Stimulated activated effector memory CD8-positive, alpha-beta T cell treated with anti-CD3 and anti-CD28 coated beads, Interleukin-12 subunit alpha, Interleukin-12 subunit beta, amount 100 ng/mL, for 72 hours (primary cell): ENCODE data around the gene SUN2.
A peak's percentile ranks its signal among the peaks of the same experiment; 100 is the strongest.

ENCODE experiments used
- ATAC-seq: fragments of 150-1000 bp; cut with Tn5 transposase; 2 replicates; pipeline ENCODE4 v1.10.0; 2021
- DNase-seq, 2 donors: peaks; one replicate each; pipeline ENCODE4 v3.0.0; 2021 to 2022; ENCODE audit warnings: low spot score in 2 of 2
- H3K27ac Mint-ChIP-seq: one replicate; pipeline ENCODE4 v1.8.0; 2022; ENCODE audit warnings: mild to moderate bottlenecking, mixed read lengths
- H3K36me3 Mint-ChIP-seq: one replicate; pipeline ENCODE4 v1.8.0; 2022; ENCODE audit warnings: mild to moderate bottlenecking, mixed read lengths
- H3K4me1 Mint-ChIP-seq: one replicate; pipeline ENCODE4 v1.8.0; 2022; ENCODE audit warnings: mixed read lengths
- H3K4me3 Mint-ChIP-seq: one replicate; pipeline ENCODE4 v1.8.0; 2022; ENCODE audit warnings: mild to moderate bottlenecking, mixed read lengths
- H3K9me3 Mint-ChIP-seq: one replicate; pipeline ENCODE4 v1.8.0; 2022; ENCODE audit warnings: mixed read lengths

The SUN2 gene

GRCh38 chr22:38725900-38726655, 29.7 kb downstream of the SUN2 start:
- DNase-seq (no peak), ATAC-seq (no peak)
- Mint-ChIP-seq H3K27ac (peak overlapping the region; percentile 17), H3K9me3 (no peaks in the 10 kb centered on the region), H3K36me3 (peaks cover 100% of the 10 kb centered on the region), H3K4me3 (no peak overlapping the region), H3K4me1 (peaks cover 32% of the 10 kb centered on the region)

- peaks cover 100% of the 10 kb centered on the region for H3K36me3 Mint-ChIP-seq
- DNase-seq (no peak), ATAC-seq (peak; percentile 66)
- H3K4me3 Mint-ChIP-seq = no peak overlapping the region
- H3K9me3 Mint-ChIP-seq = no peaks in the 10 kb centered on the region
- peak overlapping the region; percentile 17 for H3K27ac Mint-ChIP-seq
- H3K4me1 Mint-ChIP-seq = peaks cover 27% of the 10 kb centered on the region
These were observed 30.7 kb downstream of the SUN2 start for GRCh38 chr22:38724926-38725571.

- Mint-ChIP-seq H3K4me3 (no peak overlapping the region), H3K4me1 (peaks cover 25% of the 10 kb centered on the region), H3K9me3 (no peaks in the 10 kb centered on the region), H3K27ac (peak overlapping the region; percentile 45), H3K36me3 (peaks cover 100% of the 10 kb centered on the region)
- DNase-seq (no peak), ATAC-seq (no peak)
These were observed 31.6 kb downstream of the SUN2 start for GRCh38 chr22:38724176-38724575.

- H3K27ac Mint-ChIP-seq = no peak overlapping the region
- H3K4me1 Mint-ChIP-seq = peaks cover 32% of the 10 kb centered on the region
- no peak overlapping the region for H3K4me3 Mint-ChIP-seq
- no peak for ATAC-seq
- no peaks in the 10 kb centered on the region for H3K9me3 Mint-ChIP-seq
- peaks cover 97% of the 10 kb centered on the region for H3K36me3 Mint-ChIP-seq
- DNase-seq = no peak
These were observed 34.2 kb downstream of the SUN2 start for GRCh38 chr22:38721551-38721950.

GRCh38 chr22:38720350-38720749, 35.4 kb downstream of the SUN2 start:
- H3K4me3 Mint-ChIP-seq = no peak overlapping the region
- H3K9me3 Mint-ChIP-seq = no peaks in the 10 kb centered on the region
- H3K27ac Mint-ChIP-seq = no peak overlapping the region
- peaks cover 36% of the 10 kb centered on the region for H3K4me1 Mint-ChIP-seq
- ATAC-seq (no peak), DNase-seq (no peak)
- peaks cover 97% of the 10 kb centered on the region for H3K36me3 Mint-ChIP-seq

GRCh38 chr22:38719196-38719595, 36.6 kb downstream of the SUN2 start:
- Mint-ChIP-seq H3K4me1 (peaks cover 40% of the 10 kb centered on the region), H3K36me3 (peaks cover 97% of the 10 kb centered on the region), H3K27ac (no peak overlapping the region), H3K4me3 (no peak overlapping the region), H3K9me3 (no peaks in the 10 kb centered on the region)
- ATAC-seq = no peak
- DNase-seq = no peak

- Mint-ChIP-seq H3K36me3 (peaks cover 90% of the 10 kb centered on the region), H3K9me3 (no peaks in the 10 kb centered on the region), H3K4me1 (peaks cover 46% of the 10 kb centered on the region), H3K27ac (peak overlapping the region; percentile 60), H3K4me3 (no peak overlapping the region)
- ATAC-seq (no peak), DNase-seq (no peak)
These were observed 37.4 kb downstream of the SUN2 start for GRCh38 chr22:38718414-38718813.

- peaks cover 87% of the 10 kb centered on the region for H3K36me3 Mint-ChIP-seq
- H3K4me3 Mint-ChIP-seq = no peak overlapping the region
- H3K27ac Mint-ChIP-seq = peak overlapping the region; percentile 60
- DNase-seq = no peak
- peaks cover 58% of the 10 kb centered on the region for H3K4me1 Mint-ChIP-seq
- H3K9me3 Mint-ChIP-seq = no peaks in the 10 kb centered on the region
- ATAC-seq = no peak
These were observed 38.6 kb downstream of the SUN2 start for GRCh38 chr22:38717244-38717643.

- H3K9me3 Mint-ChIP-seq = no peaks in the 10 kb centered on the region
- no peak overlapping the region for H3K4me3 Mint-ChIP-seq
- peaks cover 62% of the 10 kb centered on the region for H3K4me1 Mint-ChIP-seq
- peaks cover 87% of the 10 kb centered on the region for H3K36me3 Mint-ChIP-seq
- DNase-seq (no peak), ATAC-seq (no peak)
- peak overlapping the region; percentile 60 for H3K27ac Mint-ChIP-seq
These were observed 39.0 kb downstream of the SUN2 start for GRCh38 chr22:38716826-38717225.

GRCh38 chr22:38716271-38716670, 39.5 kb downstream of the SUN2 start:
- Mint-ChIP-seq H3K9me3 (no peaks in the 10 kb centered on the region), H3K4me3 (no peak overlapping the region), H3K27ac (peak overlapping the region; percentile 60), H3K36me3 (peaks cover 87% of the 10 kb centered on the region), H3K4me1 (peaks cover 58% of the 10 kb centered on the region)
- no peak for DNase-seq
- ATAC-seq = no peak

GRCh38 chr22:38715852-38716251, 39.9 kb downstream of the SUN2 start:
- H3K27ac Mint-ChIP-seq = peak overlapping the region; percentile 60
- no peaks in the 10 kb centered on the region for H3K9me3 Mint-ChIP-seq
- peaks cover 63% of the 10 kb centered on the region for H3K4me1 Mint-ChIP-seq
- ATAC-seq (no peak), DNase-seq (no peak)
- peaks cover 87% of the 10 kb centered on the region for H3K36me3 Mint-ChIP-seq
- no peak overlapping the region for H3K4me3 Mint-ChIP-seq

GRCh38 chr22:38715176-38715764, 40.5 kb downstream of the SUN2 start:
- no peak for ATAC-seq
- H3K9me3 Mint-ChIP-seq = no peaks in the 10 kb centered on the region
- no peak for DNase-seq
- H3K36me3 Mint-ChIP-seq = peaks cover 87% of the 10 kb centered on the region
- H3K4me3 Mint-ChIP-seq = no peak overlapping the region
- peak overlapping the region; percentile 60 for H3K27ac Mint-ChIP-seq
- peaks cover 65% of the 10 kb centered on the region for H3K4me1 Mint-ChIP-seq

GRCh38 chr22:38713921-38714320, 41.9 kb downstream of the SUN2 start:
- Mint-ChIP-seq H3K27ac (peak overlapping the region; percentile 76), H3K9me3 (no peaks in the 10 kb centered on the region), H3K4me3 (no peak overlapping the region), H3K36me3 (peaks cover 82% of the 10 kb centered on the region), H3K4me1 (peaks cover 74% of the 10 kb centered on the region)
- ATAC-seq (no peak), DNase-seq (no peak)

- ATAC-seq = no peak
These were observed 43.2 kb downstream of the SUN2 start for GRCh38 chr22:38712486-38713207.

GRCh38 chr22:38710866-38711265, 44.9 kb downstream of the SUN2 start:
- DNase-seq (no peak), ATAC-seq (no peak)
- no peaks in the 10 kb centered on the region for H3K9me3 Mint-ChIP-seq
- H3K27ac Mint-ChIP-seq = peak overlapping the region; percentile 71
- peaks cover 79% of the 10 kb centered on the region for H3K4me1 Mint-ChIP-seq
- peaks cover 71% of the 10 kb centered on the region for H3K36me3 Mint-ChIP-seq
- no peak overlapping the region for H3K4me3 Mint-ChIP-seq

More at GRCh38 chr22:38712486-38713207, 43.2 kb downstream of the SUN2 start:
- DNase-seq = no peak
- peak overlapping the region; percentile 76 for H3K27ac Mint-ChIP-seq
- H3K4me1 Mint-ChIP-seq = peaks cover 79% of the 10 kb centered on the region
- H3K36me3 Mint-ChIP-seq = peaks cover 82% of the 10 kb centered on the region
- H3K4me3 Mint-ChIP-seq = no peak overlapping the region
- H3K9me3 Mint-ChIP-seq = no peaks in the 10 kb centered on the region
